Natural killer cell treated with Interleukin-12 subunit alpha and Interleukin-12 subunit beta and Interleukin-15 and Interleukin-18, amount 100 ng/mL, for 72 hours (primary cell): ENCODE data around the gene YWHAG. TPM values are rescaled to one million over a fixed set of nuclear protein-coding genes. Genes with fewer than 3 reads are reported as not detected.
"Not testable (repeated sequence)": the region's sequence is repeated elsewhere in the genome, so short reads cannot be mapped to it uniquely, and the experiment has no call there.

Source experiments
- ATAC-seq, 2 donors: fragments of 150-1000 bp; cut with Tn5 transposase in 1 of 2; sonication (Bioruptor Pico), chemical (Tn5 transposase) in 1 of 2; 2 replicates each; pipeline ENCODE4 v1.10.0; 2021
- DNase-seq: peaks from one replicate; pipeline ENCODE4 v3.0.0; 2022; ENCODE audit warnings: low spot score
- H3K27ac Mint-ChIP-seq, 2 donors: 1 replicate in 1 of 2; 2 replicates in 1 of 2; pipeline ENCODE4 v1.8.0; 2022; ENCODE audit warnings: mixed read lengths in 2 of 2, mild to moderate bottlenecking in 1 of 2, moderate library complexity in 1 of 2
- H3K27me3 Mint-ChIP-seq, 2 donors: 1 replicate in 1 of 2; 2 replicates in 1 of 2; pipeline ENCODE4 v1.8.0; 2022; ENCODE audit warnings: mixed read lengths in 2 of 2
- H3K36me3 Mint-ChIP-seq: one replicate; pipeline ENCODE4 v1.8.0; 2022; ENCODE audit warnings: mixed read lengths
- H3K4me1 Mint-ChIP-seq, 2 donors: 1 replicate in 1 of 2; 2 replicates in 1 of 2; pipeline ENCODE4 v1.8.0; 2022; ENCODE audit warnings: low read depth in 2 of 2, mixed read lengths in 2 of 2, mild to moderate bottlenecking in 1 of 2
- H3K4me3 Mint-ChIP-seq: one replicate; pipeline ENCODE4 v1.8.0; 2022; ENCODE audit warnings: mixed read lengths
- H3K9me3 Mint-ChIP-seq: 2 replicates; pipeline ENCODE4 v1.8.0; 2022; ENCODE audit warnings: mixed read lengths
- total RNA-seq, 2 donors: library from RNA; stranded (reverse); gene quantifications; one replicate each; pipeline ENCODE4 v1.2.3, GENCODE V29; 2022

YWHAG gene
- 100 to 1,000 TPM; 115 to 154 TPM for total RNA-seq

- ATAC-seq = peak; percentile 89 to 91
- DNase-seq = peak; percentile 92
- H3K27ac Mint-ChIP-seq = peak within 1 kb of the TSS; percentile 93 to 94
- H3K27me3 Mint-ChIP-seq = no peaks in the 10 kb centered on the region
- H3K4me3 Mint-ChIP-seq = peak within 1 kb of the TSS; percentile 95
- H3K4me1 Mint-ChIP-seq = peaks cover 30 to 37% of the 10 kb centered on the region in 2 donors
- no peaks in the 10 kb centered on the region for H3K9me3 Mint-ChIP-seq
- H3K36me3 Mint-ChIP-seq = peaks cover 21% of the 10 kb centered on the region
These were observed at the start of gene YWHAG for GRCh38 chr7:76358481-76359110. Gene YWHAG (minus strand): TSS chr7:76358991. CDS start chr7:76358808, 183 bp downstream.

- no peak for DNase-seq
- Mint-ChIP-seq H3K4me1 (no peaks in the 10 kb centered on the region), H3K27me3 (peaks cover 3 to 5% of the 10 kb centered on the region in 2 donors), H3K4me3 (no peak overlapping the region), H3K36me3 (no peaks in the 10 kb centered on the region), H3K9me3 (no peaks in the 10 kb centered on the region), H3K27ac (no peak overlapping the region)
- ATAC-seq = no peak
These were observed 49.4 kb upstream of the YWHAG start for GRCh38 chr7:76408121-76408560.

DNA sequence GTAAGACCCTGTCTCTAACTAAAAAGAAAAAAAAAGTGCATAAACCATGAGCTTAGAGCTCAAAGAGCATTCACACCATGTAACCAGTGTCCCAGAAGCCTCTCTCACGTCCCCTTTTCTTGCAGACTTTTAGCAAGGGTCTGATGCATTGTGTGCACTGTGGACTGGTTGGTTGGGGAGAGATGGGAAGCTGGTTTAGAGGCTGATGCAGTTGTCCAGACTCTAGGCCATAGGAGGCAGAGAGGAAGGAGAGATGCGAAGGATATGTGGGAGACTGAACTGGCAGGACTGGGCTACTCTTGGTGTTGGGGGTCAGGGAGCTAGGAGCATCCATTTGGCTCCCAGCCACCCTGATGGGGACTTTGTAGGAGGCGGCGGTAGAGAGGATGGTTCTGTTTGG lies 48.9 kb upstream of the YWHAG start:
- H3K27me3 Mint-ChIP-seq = peaks cover 3 to 5% of the 10 kb centered on the region in 2 donors
- no peaks in the 10 kb centered on the region for H3K4me1 Mint-ChIP-seq
- H3K36me3 Mint-ChIP-seq = no peaks in the 10 kb centered on the region
- ATAC-seq (no peak), DNase-seq (no peak)
- H3K9me3 Mint-ChIP-seq = no peaks in the 10 kb centered on the region
- H3K27ac Mint-ChIP-seq = no peak overlapping the region
- H3K4me3 Mint-ChIP-seq = no peak overlapping the region

GRCh38 chr7:76405738-76406137 lies 46.9 kb upstream of the YWHAG start:
- DNase-seq (no peak), ATAC-seq (no peak)
- no peaks in the 10 kb centered on the region for H3K36me3 Mint-ChIP-seq
- H3K4me1 Mint-ChIP-seq = no peaks in the 10 kb centered on the region
- no peak overlapping the region for H3K4me3 Mint-ChIP-seq
- no peak overlapping the region for H3K27ac Mint-ChIP-seq
- no peaks in the 10 kb centered on the region for H3K9me3 Mint-ChIP-seq
- H3K27me3 Mint-ChIP-seq = no peaks in the 10 kb centered on the region

- H3K4me1 Mint-ChIP-seq = no peaks in the 10 kb centered on the region
- H3K27ac Mint-ChIP-seq = no peak overlapping the region
- H3K9me3 Mint-ChIP-seq = no peaks in the 10 kb centered on the region
- H3K27me3 Mint-ChIP-seq = no peaks in the 10 kb centered on the region
- no peaks in the 10 kb centered on the region for H3K36me3 Mint-ChIP-seq
- ATAC-seq (no peak), DNase-seq (no peak)
- H3K4me3 Mint-ChIP-seq = no peak overlapping the region
These were observed 45.1 kb upstream of the YWHAG start for GRCh38 chr7:76403780-76404494.

- H3K27me3 Mint-ChIP-seq, H3K36me3 Mint-ChIP-seq, DNase-seq, H3K9me3 Mint-ChIP-seq, H3K4me1 Mint-ChIP-seq, ATAC-seq, H3K27ac Mint-ChIP-seq, H3K4me3 Mint-ChIP-seq: not testable (repeated sequence)
These were observed 44.3 kb upstream of the YWHAG start for GRCh38 chr7:76403097-76403496.

- H3K9me3 Mint-ChIP-seq = no peaks in the 10 kb centered on the region
- no peaks in the 10 kb centered on the region for H3K36me3 Mint-ChIP-seq
- no peaks in the 10 kb centered on the region for H3K27me3 Mint-ChIP-seq
- H3K4me1 Mint-ChIP-seq = peaks cover 6 to 8% of the 10 kb centered on the region in 2 donors
- DNase-seq (no peak), ATAC-seq (no peak)
- H3K4me3 Mint-ChIP-seq = no peak overlapping the region
- H3K27ac Mint-ChIP-seq = no peak overlapping the region
These were observed 41.5 kb upstream of the YWHAG start for GRCh38 chr7:76400248-76400647.

DNA sequence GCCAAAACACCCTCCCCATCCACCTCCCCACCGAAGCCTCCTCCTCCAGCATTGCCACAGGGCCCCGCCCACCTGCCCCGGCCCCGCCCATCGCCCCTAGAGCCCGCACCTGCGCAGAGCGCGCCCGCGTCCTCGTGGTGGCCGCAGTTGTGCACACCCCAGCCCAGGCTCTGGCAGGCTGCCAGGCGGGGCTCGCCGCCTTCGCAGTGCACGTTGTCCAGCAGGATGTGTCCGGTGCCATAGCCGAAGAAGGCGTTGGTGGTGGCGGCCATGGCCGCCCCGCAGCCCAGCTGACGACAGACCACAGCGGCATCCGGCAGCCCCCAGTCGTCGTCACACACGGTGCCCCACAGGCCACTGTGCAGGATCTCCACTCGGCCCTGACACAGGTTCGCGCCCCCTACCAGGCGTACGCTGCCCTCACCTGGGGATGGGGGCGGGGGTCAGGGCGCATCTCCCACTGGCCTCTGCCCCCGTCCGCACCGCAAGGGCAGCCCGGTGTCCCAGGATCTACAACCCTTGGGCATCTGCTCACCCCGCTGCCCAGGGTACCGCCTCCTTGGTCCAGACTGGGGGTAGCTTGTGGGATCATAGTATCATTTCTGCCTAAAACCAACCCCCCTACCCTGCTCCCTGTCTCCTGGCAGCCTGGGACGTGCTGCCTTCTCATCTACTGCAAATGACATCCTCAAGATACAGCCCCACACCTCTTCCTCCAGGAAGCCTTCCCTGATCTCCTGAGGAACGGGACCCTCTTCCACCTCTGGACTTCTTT lies 38.8 kb upstream of the YWHAG start:
- DNase-seq (peak; percentile 83), ATAC-seq (peak; percentile 68 to 76)
- no peaks in the 10 kb centered on the region for H3K27me3 Mint-ChIP-seq
- peak overlapping the region; percentile 70 for H3K4me3 Mint-ChIP-seq
- H3K4me1 Mint-ChIP-seq = peaks cover 11 to 17% of the 10 kb centered on the region in 2 donors
- H3K36me3 Mint-ChIP-seq = no peaks in the 10 kb centered on the region
- peak overlapping the region; percentile 6 to 13 for H3K27ac Mint-ChIP-seq
- H3K9me3 Mint-ChIP-seq = no peaks in the 10 kb centered on the region

DNA sequence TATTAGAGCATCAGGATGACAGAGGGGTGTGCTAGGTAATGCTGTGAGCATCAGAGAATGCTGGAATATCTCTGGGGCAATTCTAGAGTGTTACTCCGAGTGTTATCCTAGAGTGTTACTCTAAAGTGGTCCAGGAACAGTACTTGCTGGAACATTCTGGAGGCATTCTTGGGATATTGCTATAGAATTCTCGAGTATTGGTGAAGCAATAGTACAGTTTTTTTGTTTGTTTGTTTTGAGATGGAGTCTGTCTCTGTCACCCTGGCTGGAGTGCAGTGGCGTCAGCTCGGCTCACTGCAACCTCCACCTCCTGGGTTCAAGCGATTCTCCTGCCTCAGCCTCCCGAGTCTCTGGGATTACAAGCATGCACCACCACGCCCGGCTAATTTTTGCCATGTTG lies 38.1 kb upstream of the YWHAG start:
- Mint-ChIP-seq H3K27me3 (no peaks in the 10 kb centered on the region), H3K36me3 (no peaks in the 10 kb centered on the region), H3K4me1 (peaks cover 11 to 17% of the 10 kb centered on the region in 2 donors), H3K27ac (no peak overlapping the region), H3K4me3 (peak overlapping the region; percentile 48), H3K9me3 (no peaks in the 10 kb centered on the region)
- DNase-seq = no peak
- no peak for ATAC-seq

- ATAC-seq (no peak), DNase-seq (no peak)
- H3K36me3 Mint-ChIP-seq = no peaks in the 10 kb centered on the region
- no peaks in the 10 kb centered on the region for H3K9me3 Mint-ChIP-seq
- no peak overlapping the region for H3K4me3 Mint-ChIP-seq
- H3K27ac Mint-ChIP-seq = no peak overlapping the region
- peaks cover 11 to 17% of the 10 kb centered on the region in 2 donors for H3K4me1 Mint-ChIP-seq
- H3K27me3 Mint-ChIP-seq = no peaks in the 10 kb centered on the region
These were observed 37.4 kb upstream of the YWHAG start for GRCh38 chr7:76395965-76396726.

DNA sequence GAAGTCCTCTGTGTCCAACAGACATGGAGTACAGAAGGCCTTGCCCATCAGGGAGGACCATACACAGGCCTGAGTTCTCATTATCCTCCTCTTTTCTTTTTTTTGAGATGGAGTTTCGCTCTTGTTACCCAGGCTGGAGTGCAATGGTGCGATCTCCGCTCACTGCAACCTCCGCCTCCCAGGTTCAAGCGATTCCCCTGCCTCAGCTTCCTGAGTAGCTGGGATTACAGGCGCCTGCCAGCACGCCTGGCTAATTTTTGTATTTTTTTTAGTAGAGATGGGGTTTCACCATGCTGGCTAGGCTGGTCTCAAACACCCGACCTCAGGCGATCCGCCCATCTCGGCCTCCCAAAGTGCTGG lies 36.8 kb upstream of the YWHAG start:
- not testable (repeated sequence) for DNase-seq, ATAC-seq, H3K27me3 Mint-ChIP-seq, H3K9me3 Mint-ChIP-seq, H3K36me3 Mint-ChIP-seq, H3K27ac Mint-ChIP-seq
- Mint-ChIP-seq H3K4me3 (peak overlapping the region; percentile 20), H3K4me1 (peaks cover 11 to 17% of the 10 kb centered on the region in 2 donors)

DNA sequence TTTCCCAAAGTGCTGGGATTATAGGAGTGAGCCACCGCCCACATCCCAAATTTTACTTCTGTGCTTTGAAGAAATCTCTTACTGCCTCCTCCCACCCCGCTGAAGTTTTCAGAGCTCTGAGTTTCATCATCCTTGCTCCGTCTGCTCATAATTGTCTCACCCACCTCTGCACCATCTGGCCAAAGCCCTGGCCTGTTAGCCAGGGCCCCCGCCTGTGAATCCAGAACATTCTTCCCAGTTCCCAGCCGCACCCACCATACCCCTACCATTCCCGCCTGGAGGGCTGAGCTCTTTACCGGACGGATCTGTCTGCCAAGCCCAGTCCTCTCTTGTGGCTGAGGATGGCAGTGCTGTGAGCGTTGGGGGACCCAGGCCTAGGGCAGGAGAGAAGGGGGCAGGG lies 36.2 kb upstream of the YWHAG start:
- Mint-ChIP-seq H3K36me3 (no peaks in the 10 kb centered on the region), H3K4me1 (peaks cover 11 to 17% of the 10 kb centered on the region in 2 donors), H3K9me3 (no peaks in the 10 kb centered on the region), H3K27ac (no peak overlapping the region), H3K4me3 (peak overlapping the region; percentile 20), H3K27me3 (no peaks in the 10 kb centered on the region)
- ATAC-seq (no peak), DNase-seq (no peak)
